CD4-positive, alpha-beta T cell treated with Interleukin-15 for 1 hour (primary cell): ENCODE measurements around the gene PATJ.
"Not testable (repeated sequence)": the region's sequence is repeated elsewhere in the genome, so short reads cannot be mapped to it uniquely, and the experiment has no call there.

Experiments
- DNase-seq: peaks from one replicate; pipeline ENCODE4 v3.0.0-alpha.2; 2020

The PATJ gene

DNA sequence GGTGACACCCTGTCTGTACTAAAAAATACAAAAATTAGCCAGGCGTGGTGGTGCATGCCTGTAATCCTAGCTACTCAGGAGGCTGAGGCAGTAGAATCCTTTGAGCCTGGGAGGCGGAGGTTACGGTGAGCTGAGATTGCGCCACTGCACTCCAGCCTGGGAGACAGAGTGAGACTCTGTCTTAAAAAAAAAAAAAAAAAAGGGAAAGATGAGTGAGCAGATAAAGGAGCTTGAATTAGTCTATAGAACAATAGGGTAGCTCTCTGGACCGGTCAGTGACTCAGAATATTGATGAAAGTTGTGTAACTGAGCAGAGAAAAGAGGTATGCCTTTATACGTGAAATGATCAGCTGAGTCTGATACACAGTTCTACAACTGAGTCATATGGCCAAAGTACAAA lies 95.3 kb downstream of the PATJ start:
- DNase-seq: not testable (repeated sequence)

DNA sequence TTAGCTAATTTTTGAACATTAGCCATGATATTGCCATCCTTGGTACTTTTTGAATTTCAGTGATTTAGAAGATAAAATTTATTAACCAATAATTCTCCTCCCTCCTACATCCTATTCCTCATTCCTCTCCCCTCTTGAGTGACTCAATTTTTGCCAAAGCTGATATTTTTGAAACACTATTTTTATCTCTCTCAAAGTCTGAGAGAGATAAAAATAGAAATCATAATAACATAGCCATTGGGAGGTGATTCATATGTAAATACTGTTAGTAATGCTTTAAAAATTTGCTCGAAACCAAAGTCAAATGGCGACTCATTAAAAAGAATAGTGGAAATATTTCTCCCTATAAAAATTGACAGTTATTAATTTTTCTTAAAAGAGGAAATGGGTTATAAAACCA lies 97.4 kb downstream of the PATJ start:
- DNase-seq: no peak

DNA sequence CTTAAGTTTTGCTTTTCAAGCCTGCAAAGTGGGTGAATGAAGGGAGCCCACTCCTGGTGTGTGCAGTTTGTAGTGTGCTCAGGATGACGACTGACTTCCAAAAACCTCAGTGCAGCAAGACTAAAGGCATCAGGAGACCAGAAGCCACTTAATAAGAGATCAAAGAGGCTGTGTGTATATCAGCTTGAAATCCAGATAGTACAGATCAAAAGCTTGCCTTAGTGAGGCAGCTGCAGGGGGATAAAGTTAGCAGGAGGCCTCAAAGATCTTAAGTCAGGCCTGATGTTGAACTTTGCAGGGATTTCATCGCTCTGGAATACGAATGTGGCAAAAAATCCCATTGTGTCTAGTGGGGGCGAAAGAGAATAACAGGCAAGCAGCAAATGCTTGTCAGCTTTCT lies 99.8 kb downstream of the PATJ start:
- no peak for DNase-seq

DNA sequence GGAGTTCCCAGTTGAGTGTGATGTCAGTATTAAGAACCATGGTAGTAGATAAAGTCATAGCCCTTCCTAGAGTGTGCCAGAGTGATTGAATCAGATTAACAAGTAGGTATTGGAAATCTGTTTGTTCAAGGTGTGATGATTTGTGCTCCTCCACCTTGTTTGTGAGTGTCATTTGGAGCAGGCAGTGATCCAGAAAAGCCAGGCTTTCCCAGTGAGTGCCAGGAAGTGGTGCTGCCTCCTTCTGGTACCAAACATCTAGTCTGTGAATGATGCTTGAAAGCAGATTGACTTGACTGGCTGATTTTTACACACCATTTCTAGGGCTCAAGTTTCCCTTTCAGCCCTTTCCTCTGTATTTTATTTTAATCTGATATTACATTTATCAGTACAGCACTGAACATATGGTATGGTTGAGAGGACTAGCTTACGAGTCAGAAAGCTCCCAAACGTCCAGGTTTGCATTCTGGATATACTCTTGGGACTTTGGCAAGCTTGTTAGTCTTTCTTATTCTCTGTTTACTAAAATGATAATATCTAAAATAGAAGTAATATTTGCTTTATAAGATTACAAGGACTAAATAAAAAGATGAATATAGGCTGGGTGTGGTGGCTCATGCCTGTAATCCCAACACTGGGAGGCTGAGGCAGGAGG lies 100.7 kb downstream of the PATJ start:
- DNase-seq: no peak

DNA sequence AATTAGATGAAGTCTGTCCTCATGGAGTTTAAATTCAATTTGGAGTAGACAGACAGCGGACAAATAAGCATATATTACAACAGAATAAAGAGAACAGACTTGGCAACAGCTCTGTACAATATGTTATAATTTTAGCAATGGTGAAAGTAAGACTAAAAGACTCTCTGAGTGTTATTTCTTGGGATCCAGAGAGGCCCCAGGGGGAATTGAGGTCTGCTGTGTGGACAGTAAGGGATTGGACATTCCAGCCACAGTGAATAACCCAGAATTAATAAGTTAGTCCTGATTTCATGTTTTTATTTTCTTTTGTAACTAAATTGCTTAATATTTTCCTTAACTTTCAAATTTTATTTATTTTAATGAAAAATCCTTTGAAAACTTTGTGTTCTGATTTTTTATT lies 101.7 kb downstream of the PATJ start:
- DNase-seq: no peak

DNA sequence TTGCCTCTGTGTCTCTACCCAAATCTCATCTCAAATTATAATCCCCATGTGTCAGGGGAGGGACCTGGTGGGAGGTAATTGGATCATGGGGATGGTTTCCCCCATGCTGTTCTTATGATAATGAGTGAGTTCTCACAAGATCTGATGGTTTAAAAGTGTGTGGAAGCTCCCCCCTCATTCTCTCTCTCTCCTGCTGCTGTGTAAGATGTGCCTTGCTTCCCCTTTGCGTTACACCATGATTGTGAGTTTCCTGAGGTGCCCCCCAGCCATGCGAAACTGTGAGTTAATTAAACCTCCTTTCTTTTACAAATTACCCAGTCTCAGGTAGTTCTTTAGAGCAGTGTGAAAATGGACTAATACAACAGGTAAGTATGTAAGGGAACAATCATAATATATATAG lies 102.4 kb downstream of the PATJ start:
- not testable (repeated sequence) for DNase-seq

DNA sequence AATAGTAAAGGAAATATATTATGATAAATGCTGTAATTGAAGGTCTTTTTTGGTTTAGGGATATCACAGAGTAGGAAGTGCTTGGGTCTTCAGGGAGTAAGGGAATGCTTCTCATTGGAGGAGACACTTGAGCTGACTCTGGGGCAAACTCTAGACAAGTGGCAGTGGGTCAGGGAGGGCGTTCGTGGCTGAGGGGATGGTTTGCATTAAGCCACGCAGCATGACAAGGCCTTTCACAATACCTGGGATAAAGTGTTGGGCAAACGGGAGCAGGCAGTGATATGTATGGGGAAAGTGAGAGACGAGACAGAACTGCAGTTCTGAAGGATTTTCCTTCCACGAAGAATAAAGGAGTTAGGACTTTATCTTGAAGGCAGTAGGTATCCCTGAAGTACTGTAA lies 109.0 kb downstream of the PATJ start:
- no peak for DNase-seq

DNA sequence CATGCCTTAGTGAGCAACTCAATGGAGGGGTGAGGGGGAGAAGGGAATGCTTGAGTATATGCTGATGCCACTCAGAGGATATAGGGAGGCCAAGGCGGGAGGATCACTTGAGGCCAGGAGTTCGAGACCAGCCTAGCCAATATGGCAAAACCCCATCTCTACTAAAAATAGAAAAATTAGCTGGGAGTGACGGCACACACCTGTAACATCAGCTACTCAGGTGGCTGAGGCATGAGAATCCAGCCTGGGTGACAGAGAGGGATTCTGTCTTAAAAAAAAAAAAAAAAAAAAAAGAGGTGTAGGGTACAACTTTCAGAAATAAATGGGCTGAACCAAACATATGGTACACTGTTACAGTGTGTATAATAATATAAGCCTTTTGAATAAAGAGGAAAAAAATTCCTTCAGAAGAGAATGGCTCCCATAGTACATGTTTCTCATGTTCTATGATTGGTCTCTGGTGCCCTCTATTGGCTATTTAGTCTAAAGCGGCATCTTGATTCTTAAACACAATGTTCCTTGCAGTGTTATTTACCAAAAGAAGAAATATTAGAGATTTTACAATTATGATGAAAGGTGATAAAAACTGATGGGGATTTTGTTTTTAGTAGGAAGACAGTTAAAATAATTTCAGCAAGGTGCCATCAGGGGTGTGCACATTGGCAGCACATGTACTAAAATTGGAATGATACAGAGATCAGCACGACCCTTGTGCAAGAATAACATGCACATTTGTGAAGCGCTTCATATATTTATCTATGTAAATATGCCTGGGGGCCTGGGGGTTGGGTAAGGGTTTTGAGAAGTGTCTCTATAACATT lies 109.8 kb downstream of the PATJ start:
- DNase-seq: no peak

DNA sequence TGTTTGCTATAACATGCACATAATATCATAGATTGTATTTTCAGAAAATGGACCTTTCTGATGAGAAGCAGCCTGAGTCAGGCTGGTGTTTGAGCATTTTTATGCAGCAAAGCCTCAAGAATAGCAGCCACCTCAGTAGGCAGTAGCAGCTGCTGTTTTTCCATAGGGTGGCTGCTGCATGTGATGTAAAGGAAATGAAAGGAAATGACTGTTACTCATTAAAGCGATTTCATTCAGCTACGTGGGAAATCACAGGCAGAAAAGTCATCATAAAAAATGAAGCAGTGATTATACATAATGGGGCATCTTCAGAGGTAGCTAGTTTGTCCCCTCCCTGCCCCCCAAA lies 110.4 kb downstream of the PATJ start:
- no peak for DNase-seq

DNA sequence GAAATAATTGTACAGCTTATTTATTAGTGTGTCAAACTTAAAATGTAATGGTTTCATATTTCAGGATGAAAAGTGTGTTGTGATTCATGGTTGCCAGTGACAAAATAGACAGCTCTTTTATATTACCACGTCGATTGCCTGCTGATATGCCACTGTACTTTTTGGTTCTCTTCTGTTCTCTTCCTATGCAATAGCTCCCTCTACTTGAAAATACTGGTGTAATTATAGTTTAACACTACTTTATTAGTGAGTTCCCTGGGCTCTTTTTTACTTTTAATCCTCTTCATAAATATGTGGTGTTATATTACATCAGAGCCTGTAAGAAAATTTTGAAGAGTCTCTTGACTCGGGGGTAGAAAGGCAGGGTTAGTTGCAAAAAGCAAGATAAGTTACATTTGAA lies 111.3 kb downstream of the PATJ start:
- DNase-seq: no peak

DNA sequence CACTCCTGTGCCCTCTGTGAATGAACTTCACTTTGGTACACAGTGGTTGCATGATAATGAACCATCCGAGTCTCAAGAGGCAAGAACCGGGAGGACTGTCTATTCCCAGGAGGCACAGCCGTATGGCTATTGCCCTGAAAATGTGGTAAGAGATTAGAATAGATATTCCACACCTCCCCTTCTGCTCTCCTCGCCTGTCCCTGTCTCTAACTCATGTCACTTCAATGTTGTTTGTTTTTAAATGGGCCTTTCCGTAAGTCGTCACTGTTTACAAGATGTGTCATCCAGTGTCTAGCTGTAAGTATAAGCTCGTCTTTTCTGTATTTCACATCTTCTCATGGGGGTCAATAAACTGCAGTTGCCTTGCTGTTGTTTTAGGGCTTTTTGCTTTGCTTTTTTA lies 122.2 kb downstream of the PATJ start:
- no peak for DNase-seq

DNA sequence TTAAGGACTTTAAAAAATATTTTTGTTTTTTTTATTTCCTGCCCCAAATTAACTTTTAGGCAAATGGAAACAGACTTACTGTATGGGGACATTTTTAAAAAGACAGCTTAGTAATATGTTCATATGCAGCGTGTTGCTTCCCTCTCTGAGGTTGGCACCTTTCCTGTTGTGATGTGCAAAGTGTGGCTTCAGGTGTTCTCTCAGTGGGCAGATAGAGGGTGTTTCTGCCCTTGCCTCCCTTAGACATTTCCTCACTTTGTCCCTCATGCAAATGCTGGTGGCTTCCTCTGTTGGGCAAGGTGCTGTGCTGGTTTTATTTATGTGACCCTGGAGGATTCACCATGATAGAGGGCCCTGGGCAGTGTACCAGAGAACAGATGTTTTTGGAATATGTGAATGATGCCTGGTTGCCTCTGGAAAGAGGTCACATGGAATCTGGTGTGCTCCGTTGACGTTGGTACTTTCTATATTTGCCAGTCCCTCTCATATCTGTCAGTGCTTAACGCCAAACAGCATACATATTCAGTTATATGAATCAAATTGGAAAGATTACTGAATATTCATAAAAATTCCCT lies 123.5 kb downstream of the PATJ start:
- DNase-seq: no peak

DNA sequence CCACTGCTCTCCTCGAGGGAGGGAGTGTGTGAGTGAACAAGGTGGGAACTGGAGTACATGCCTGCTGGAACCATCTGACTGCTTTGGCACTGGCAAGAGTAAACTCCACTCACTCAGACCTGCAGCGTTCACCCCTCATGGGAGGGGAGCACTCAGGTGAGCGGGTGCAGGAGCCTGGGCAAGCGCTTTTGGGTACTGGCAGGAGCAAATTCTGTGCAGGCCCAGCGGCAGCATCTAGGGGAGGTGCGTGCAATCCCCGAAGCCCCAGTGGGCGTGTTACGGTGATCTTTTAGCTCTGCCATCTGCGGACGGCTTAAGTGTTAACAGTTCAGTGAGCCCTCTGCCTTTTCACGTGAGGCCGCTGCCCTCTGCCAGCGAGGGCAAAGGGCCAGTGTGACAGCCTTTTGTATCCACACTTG lies 127.4 kb downstream of the PATJ start:
- DNase-seq: no peak

DNA sequence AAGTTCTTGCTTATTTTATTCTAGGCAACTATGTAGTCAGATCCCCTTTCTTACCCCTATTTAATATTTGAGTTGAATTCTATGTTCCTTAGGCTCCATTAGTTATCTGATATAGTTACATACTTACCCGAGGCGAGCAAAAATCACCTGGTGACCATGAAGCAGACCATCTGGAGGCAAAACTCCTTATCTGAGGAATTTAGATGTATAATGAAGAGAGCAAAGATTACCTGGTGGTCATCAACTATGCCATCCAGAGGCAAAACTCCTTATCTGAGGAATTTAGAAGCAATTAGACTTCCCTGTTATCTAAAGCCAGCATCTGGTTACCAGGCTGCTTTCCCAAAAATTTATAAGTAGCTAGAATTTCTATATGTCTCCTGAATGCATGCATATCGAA lies 129.9 kb downstream of the PATJ start:
- DNase-seq: no peak

DNA sequence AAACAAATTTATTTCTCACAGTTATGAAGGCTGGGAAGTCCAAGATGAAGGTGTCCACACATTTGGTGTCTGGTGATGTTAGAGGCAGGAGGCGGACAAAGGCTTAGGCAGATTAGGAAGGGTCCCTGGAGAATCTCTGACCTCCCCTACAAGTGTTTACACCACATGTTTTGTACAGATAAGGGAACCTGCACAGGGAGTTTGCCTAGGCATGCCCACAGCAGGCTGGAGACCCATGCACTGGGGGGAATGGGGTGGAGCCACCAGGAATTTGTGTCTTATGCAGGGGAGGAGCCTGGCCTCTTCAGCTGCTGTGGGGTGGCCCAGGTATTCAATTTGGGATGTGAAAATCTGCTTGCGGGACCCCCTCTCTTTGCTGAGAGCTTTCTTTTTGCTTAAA lies 131.3 kb downstream of the PATJ start:
- DNase-seq: no peak

DNA sequence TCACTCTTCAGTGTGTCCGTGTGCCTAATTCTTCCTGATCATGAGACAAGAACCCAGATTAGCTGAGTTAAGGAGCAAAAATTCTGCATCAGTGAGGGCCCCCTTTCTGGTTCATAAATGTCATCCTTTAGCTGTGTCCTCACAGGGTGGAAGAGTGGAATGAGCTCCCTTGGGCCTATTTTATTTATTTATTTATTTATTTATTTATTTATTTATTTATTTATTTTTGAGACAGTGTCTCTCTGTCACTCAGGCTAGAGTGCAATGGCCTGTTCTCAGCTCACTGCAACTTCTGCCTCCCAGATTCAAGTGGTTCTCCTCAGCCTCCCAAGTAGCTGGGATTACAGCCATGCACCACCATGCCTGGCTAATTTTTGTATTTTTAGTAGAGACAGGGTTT lies 131.7 kb downstream of the PATJ start:
- no peak for DNase-seq

DNA sequence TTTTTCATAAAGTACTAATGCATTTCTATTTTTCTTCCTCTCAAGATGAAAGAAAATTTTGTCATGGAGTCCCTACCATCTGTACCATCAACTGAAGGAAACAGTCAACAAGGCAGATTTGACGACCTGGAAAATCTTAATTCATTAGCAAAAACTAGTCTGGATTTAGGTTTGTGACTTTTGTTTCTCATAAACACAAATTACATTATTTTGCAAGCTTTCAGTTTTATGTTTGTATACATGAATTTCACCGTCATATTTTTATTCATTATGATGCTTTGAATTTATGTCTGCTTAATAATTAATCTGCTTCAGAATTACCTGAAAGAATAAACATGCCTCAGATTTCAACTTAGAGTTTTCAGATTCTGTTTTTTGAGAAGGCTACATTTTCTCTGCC lies 132.9 kb downstream of the PATJ start:
- no peak for DNase-seq

DNA sequence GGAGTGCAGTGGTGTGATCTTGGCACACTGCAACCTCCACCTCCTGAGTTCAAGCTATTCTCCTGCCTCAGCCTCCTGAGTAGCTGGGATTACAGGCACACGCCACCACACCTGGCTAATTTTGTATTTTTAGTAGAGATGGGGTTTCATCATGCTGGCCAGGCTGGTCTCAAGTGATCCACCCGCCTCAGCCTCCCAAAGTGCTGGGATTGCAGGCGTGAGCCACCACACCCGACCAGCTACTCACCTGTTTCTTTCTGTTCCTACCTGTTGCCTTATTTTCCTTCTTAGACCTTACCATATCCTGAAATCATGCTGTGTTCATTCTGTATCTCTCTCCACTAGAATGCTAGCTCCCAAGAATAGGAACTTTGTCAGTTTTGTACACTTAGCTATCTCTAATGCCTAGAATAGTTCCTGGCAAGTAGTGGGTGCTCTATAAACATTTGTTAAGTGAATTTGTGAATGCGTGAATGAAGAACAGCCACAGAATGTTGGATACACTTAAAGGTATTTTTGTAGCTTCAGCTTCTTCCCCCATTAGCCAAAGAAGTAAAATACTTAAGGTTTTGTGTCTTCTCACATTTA lies 137.7 kb downstream of the PATJ start:
- DNase-seq: not testable (repeated sequence)

DNA sequence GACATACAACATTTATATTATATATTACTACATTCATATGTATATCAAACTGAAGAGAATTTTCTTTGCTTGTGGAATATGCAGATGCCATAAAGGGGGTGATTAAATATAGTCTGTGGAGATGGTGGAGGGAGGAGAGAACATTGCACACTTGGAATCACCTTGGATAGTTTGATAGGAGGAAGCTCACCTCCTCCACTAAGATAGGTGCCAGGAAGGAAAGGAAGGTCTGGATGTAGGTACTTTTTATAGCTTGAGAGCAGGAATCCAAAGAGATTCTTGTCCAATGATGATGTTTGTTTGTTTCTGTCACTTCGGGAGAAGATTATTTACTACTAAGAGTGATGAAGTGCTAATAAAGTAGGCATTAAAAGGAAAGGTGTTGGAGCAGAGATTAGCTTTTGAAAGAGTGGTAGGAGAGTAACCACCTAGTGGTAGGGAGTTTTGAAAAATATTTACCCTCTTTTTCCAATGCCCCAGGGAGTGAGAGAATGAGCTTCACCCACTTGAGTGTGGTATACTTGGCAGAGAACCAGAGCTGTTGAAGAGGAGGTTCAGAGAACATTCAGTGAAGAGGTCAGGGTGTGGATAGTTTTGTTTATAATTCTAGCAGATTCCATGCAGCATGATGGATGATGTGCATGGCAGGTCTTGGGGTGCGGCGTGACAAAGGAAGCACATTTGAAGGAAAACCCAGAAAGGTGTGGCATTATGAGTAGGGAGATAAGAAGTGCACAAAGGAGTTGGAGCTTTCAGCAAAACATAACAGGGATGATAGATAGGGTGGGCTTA lies 145.0 kb downstream of the PATJ start:
- DNase-seq: no peak

DNA sequence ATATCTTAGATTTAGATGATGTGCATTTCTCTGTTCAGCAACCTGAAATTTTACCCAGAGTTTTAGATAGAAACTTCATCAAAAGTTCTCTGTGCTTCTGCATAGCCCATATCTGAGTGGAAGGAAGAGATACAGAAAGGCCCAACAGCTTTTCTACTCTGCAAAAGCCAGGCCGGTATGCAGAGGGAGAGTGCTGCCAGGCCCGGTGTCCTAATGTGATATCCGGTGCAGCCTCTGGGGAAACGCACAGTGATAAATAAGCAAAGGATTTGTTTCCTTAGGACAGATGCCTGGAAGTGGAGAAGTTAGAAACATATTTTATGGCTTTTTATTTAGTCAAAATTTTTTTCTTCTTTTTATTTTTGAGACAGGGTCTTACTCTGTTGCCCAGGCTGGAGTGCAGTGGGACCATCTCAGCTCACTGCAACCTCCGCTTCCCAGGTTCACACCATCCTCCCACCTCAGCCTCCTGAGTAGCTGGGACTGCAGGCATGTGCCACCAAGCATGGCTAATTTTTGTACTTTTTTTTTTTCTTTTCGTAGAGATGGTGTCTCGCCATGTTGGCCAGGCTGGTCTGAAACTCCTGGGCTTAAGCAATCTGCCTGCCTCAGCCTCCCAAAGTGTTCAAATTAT lies 145.8 kb downstream of the PATJ start:
- no peak for DNase-seq

DNA sequence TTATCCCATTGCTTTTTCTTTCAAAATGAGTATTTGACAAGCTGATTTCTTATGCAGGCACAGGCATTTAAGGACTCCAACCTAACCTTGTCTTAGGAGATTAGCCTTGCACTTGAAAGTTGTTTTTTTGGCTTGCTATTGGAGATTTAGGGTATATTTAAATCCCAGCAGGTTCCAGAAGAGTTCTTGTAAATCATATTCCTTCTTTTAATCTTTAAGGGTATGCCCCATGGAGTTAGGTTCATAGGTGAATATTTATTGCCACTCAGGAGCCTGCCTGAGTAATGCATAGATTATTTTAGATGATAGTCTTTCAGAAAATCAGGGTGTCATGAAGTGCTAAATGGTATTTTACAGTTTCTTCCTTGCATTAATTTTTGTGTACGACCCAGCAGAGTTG lies 146.5 kb downstream of the PATJ start:
- DNase-seq: no peak

DNA sequence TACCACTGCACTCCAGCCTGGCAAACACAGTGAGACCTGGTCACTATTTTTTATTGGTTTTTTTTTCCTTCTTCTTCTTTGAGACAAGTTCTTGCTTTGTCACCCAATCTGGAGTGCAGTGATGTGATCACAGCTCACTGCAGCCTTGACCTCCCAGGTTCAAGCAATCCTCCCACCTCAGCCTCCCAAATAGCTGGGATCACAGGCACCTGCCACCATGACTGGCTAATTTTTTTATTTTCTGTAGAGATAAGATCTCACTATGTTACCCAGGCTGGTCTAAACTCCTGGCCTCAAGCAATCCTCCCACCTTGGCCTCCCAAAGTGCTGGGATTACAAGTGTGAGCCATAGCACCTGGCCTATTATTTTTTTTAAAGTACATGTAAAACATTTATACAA lies 148.2 kb downstream of the PATJ start:
- DNase-seq: not testable (repeated sequence)

DNA sequence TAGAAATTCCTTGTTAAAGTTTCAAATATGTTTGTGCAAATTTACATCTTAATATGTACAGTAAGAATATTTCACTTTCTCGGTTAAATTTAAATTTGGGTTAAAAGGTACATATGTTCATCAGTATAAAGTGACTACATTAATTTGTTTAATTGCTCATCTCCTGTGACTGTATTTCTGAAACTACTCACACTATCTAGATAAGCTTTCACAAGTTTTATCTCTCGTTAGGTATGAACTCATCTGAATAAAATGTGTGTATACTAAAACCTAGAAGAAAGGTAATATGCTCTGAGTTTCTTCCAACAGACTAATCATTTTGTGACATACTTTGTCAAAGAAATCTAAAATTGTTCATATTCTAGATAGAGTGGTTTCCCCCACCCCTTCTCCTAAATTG lies 150.7 kb downstream of the PATJ start:
- no peak for DNase-seq
